Endothelial cell of umbilical vein (primary cell): ENCODE results near the gene ICE2. TPM values are rescaled to one million over a fixed set of nuclear protein-coding genes. Genes with fewer than 3 reads are reported as not detected.

Experiments
- BruUV-seq: library from RNA; stranded (reverse); fragments of 400-500 nt; replicated peaks from 2 replicates; lab custom pipeline; 2021; lab: Mats Ljungman, UMichigan
- CTCF ChIA-PET: fragments of 300-600, 350-600 bp; sonication (Branson Sonifier 250); formaldehyde crosslinking; loops from one replicate; lab custom pipeline; 2021; ENCODE audit warnings: antibody characterized with exemption, inconsistent platforms; lab: Charles Lee
- POLR2A ChIA-PET: fragments of 300-600, 350-600 bp; sonication (Branson Sonifier 250); formaldehyde crosslinking; loops from one replicate; lab custom pipeline; 2021; ENCODE audit warnings: antibody characterized with exemption, inconsistent platforms; lab: Charles Lee
- DNase-seq: peaks from one replicate; pipeline ENCODE4 v3.0.0-alpha.2; 2011; ENCODE audit warnings: low read depth, low spot score
- FAIRE-seq: peaks from 2 replicates; lab custom pipeline; 2011; peaks lifted over from hg19 to GRCh38; lab: Jason Lieb, UNC
- H2AFZ ChIP-seq: 2 replicates; pipeline ENCODE4 v1.6.0; 2012; ENCODE audit warnings: low read depth, low read length, control low read depth, inconsistent platforms
- H3K27ac ChIP-seq: 2 replicates; pipeline ENCODE4 v1.5.1; 2011; ENCODE audit warnings: low read depth, mild to moderate bottlenecking, control low read depth, low read length, moderate library complexity; ENCODE audit not compliant: insufficient read depth
- H3K27me3 ChIP-seq, 2 experiments: 2 replicates each; pipeline versions ENCODE4 v1.6.0 to v1.6.1; 2011; ENCODE audit warnings: low read length in 2 of 2, mixed read lengths in 1 of 2; ENCODE audit not compliant: control insufficient read depth in 2 of 2, insufficient read depth in 2 of 2
- H3K36me3 ChIP-seq, 2 experiments: 2 replicates in 1 of 2; 3 replicates in 1 of 2; pipeline ENCODE4 v1.5.1; 2011; ENCODE audit warnings: low read length in 2 of 2, mild to moderate bottlenecking in 1 of 2, moderate library complexity in 1 of 2; ENCODE audit not compliant: control insufficient read depth in 2 of 2, insufficient read depth in 2 of 2; ENCODE audit errors: extremely low read depth in 1 of 2
- H3K4me1 ChIP-seq: 3 replicates; pipeline ENCODE4 v1.5.1; 2011; ENCODE audit warnings: mild to moderate bottlenecking, low read length; ENCODE audit not compliant: control insufficient read depth, insufficient read depth; ENCODE audit errors: extremely low read depth
- H3K4me2 ChIP-seq: 2 replicates; pipeline ENCODE4 v1.6.1; 2011; ENCODE audit warnings: low read length, control low read depth, mixed read lengths; ENCODE audit not compliant: insufficient read depth
- H3K4me3 ChIP-seq, 3 experiments: fragments of 200-600 bp in 1 of 3; sonication (generic), shearing (Covaris generic) in 1 of 3; replicated peaks in 1 of 3; 2 replicates each; pipeline ENCODE4 v1.5.1; 2011 to 2016; ENCODE audit warnings: control low read depth in 3 of 3, low read length in 3 of 3, mild to moderate bottlenecking in 2 of 3, inconsistent platforms in 1 of 3, low read depth in 1 of 3, moderate library complexity in 1 of 3; ENCODE audit not compliant: insufficient read depth in 1 of 3
- H3K79me2 ChIP-seq: 2 replicates; pipeline ENCODE4 v1.6.0; 2012; ENCODE audit warnings: low read length, inconsistent platforms; ENCODE audit not compliant: control insufficient read depth, insufficient read depth
- H3K9ac ChIP-seq: replicated peaks from 2 replicates; pipeline ENCODE3; 2011; ENCODE audit warnings: low read length, control low read depth; ENCODE audit not compliant: insufficient read depth; ENCODE audit errors: extremely low read depth
- H3K9me1 ChIP-seq: replicated peaks from 3 replicates; pipeline ENCODE4 v1.6.0; 2011; ENCODE audit warnings: mild to moderate bottlenecking, low read length; ENCODE audit not compliant: control insufficient read depth, insufficient read depth; ENCODE audit errors: extremely low read depth
- H3K9me3 ChIP-seq: replicated peaks from 2 replicates; pipeline ENCODE4 v1.5.1; 2012; ENCODE audit warnings: low read length, inconsistent platforms; ENCODE audit not compliant: control insufficient read depth, insufficient read depth
- H4K20me1 ChIP-seq: replicated peaks from 2 replicates; pipeline ENCODE3; 2011; ENCODE audit warnings: mild to moderate bottlenecking, low read length; ENCODE audit not compliant: control insufficient read depth, insufficient read depth; ENCODE audit errors: extremely low read depth
- CTCF ChIP-seq, 2 donors: IDR thresholded peaks; 1 replicate in 1 of 2; 2 replicates in 1 of 2; pipeline ENCODE4 v1.5.1; 2011; ENCODE audit warnings: low read length in 2 of 2, mild to moderate bottlenecking in 2 of 2, moderate library complexity in 2 of 2, control low read depth in 1 of 2, inconsistent platforms in 1 of 2, low read depth in 1 of 2; ENCODE audit not compliant: insufficient read depth in 1 of 2; ENCODE audit errors: extremely low read depth in 1 of 2
- EZH2 ChIP-seq: IDR thresholded peaks from 2 replicates; pipeline ENCODE4 v1.6.1; 2012; ENCODE audit warnings: borderline replicate concordance, low read depth, mild to moderate bottlenecking, moderate library complexity, low read length, inconsistent platforms; ENCODE audit not compliant: severe bottlenecking
- FOS ChIP-seq: IDR thresholded peaks from 2 replicates; pipeline ENCODE4 v1.6.1; 2011; ENCODE audit warnings: mild to moderate bottlenecking, low read length, moderate library complexity, borderline replicate concordance; ENCODE audit not compliant: insufficient read depth
- POLR2A ChIP-seq: IDR thresholded peaks from 2 replicates; pipeline ENCODE4 v1.6.1; 2012; ENCODE audit warnings: low read depth, mild to moderate bottlenecking, control low read depth, low read length
- POLR2AphosphoS5 ChIP-seq: IDR thresholded peaks from 2 replicates; pipeline ENCODE4 v1.6.1; 2012; ENCODE audit warnings: low read depth, mild to moderate bottlenecking, control low read depth, low read length, moderate library complexity; ENCODE audit not compliant: insufficient read depth
- dilution Hi-C: fragments of 300-500 bp; cut with MboI; formaldehyde crosslinking; loops from one replicate; pipeline ENCODE4 v1.15.0; 2019; ENCODE audit warnings: low sequenced_read_pairs; ENCODE audit not compliant: extremely low pct_ligation_motif_present
- intact Hi-C: fragments of 100-400 bp; cut with micrococcal nuclease; formaldehyde crosslinking; loops from one replicate; pipeline ENCODE4 v1.10.0; 2022
- polyA plus RNA-seq, 4 experiments: library from polyadenylated mRNA; depleted of rRNA in 3 of 4; stranded (reverse) in 3 of 4; unstranded in 1 of 4; fragments of >200 nt; gene quantifications; 2 replicates each; pipeline versions ENCODE4 v1.2.1 to v1.2.3, GENCODE V29; 2011 to 2012; ENCODE audit warnings: missing spikeins in 1 of 4
- total RNA-seq: library from RNA; stranded (reverse); gene quantifications from 2 replicates; pipeline ENCODE4 v1.2.3, GENCODE V29; 2021

Gene ICE2
- total and polyA plus RNA-seq, 2 donors (not counting 3 experiments of a cell fraction or from before 2014, with no cell fraction given), result 22.1 to 57.0 TPM

- H3K9ac ChIP-seq, result peak overlapping the region; percentile 100
- peaks cover 62% of the 10 kb centered on the region for H3K4me1 ChIP-seq
- H3K27me3 ChIP-seq, result no peaks in the 10 kb centered on the region
- intact Hi-C loops, result loop anchor here (1.0 to 5.0 kb wide), 3 partner anchors 23 to 710 kb away; partner anchors contain the start of gene BNIP2
- no peaks in the 10 kb centered on the region for H3K9me1 ChIP-seq
- H3K9me3 ChIP-seq, result no peaks in the 10 kb centered on the region
- peak overlapping the region; percentile 96 for H3K4me2 ChIP-seq
- ChIA-PET CTCF (interaction anchor here (1.5 kb wide), 1 partner anchor 9 kb away, joined by 8 read pairs; no protein-coding TSS in a partner anchor), POLR2A (interaction anchor here (1.0 to 1.8 kb wide), 4 partner anchors 11 to 47 kb away, joined by 4 to 5 read pairs (median 5); no protein-coding TSS in a partner anchor)
- H3K27ac ChIP-seq, result peak overlapping the region; percentile 97
- TSS peak; percentile 14 for BruUV-seq
- TF ChIP-seq CTCF (IDR thresholded peaks at IDR 0.05; ENCODE audit: extremely low read depth in 1 of 2, insufficient read depth in 1 of 2, low read depth in 1 of 2, low read length in 2 of 2) (no peak), POLR2A (no peak), FOS (peak; percentile 48), EZH2 (no peak), POLR2AphosphoS5 (peak; percentile 69)
- peaks cover 56% of the 10 kb centered on the region for H3K79me2 ChIP-seq
- DNase-seq (no peak), FAIRE-seq (no peak)
- no peaks in the 10 kb centered on the region for H4K20me1 ChIP-seq
- H3K36me3 ChIP-seq, result peaks cover 5 to 6% of the 10 kb centered on the region in 2 experiments
- peak overlapping the region; percentile 82 to 99 (median 96) for H3K4me3 ChIP-seq
- no peak overlapping the region for H2AFZ ChIP-seq
- dilution Hi-C loops, result no loop called here
Measured at GRCh38 chr15:60396958-60397771, 81.8 kb downstream of the ICE2 start.
